ENCODE measurements around the gene IP6K2.

The IP6K2 gene

GRCh38 chr3:48680811-48681540, 36.0 kb downstream of the IP6K2 start:
- POLR2A ChIA-PET (ENCODE audit: low non-redundant PET): interaction anchor here (0.5 kb wide), 1 partner anchor 239 kb away, joined by 7 read pairs; no protein-coding TSS in a partner anchor
- no peak for DNase-seq (ENCODE audit: low spot score)
- CTCF ChIA-PET: no interaction called here
- no peak for TF ChIP-seq CTCF (conservative IDR thresholded peaks at IDR 0.05; ENCODE audit: low read depth)
- H3K27ac ChIP-seq: peak overlapping the region; percentile 13

- DNase-seq (ENCODE audit: low spot score): no peak
- POLR2A ChIA-PET (ENCODE audit: low non-redundant PET): no interaction called here
- peak overlapping the region; percentile 13 for H3K27ac ChIP-seq
- TF ChIP-seq CTCF (conservative IDR thresholded peaks at IDR 0.05; ENCODE audit: low read depth): no peak
- CTCF ChIA-PET: no interaction called here
Observed at GRCh38 chr3:48679411-48680391, 37.3 kb downstream of the IP6K2 start.

- ChIA-PET CTCF (no interaction called here), POLR2A (ENCODE audit: low non-redundant PET) (no interaction called here)
- DNase-seq (ENCODE audit: low spot score): no peak
- TF ChIP-seq CTCF (conservative IDR thresholded peaks at IDR 0.05; ENCODE audit: low read depth): no peak
- peak overlapping the region; percentile 13; the same call in 1 of the 2 replicates for H3K27ac ChIP-seq
Observed at GRCh38 chr3:48678566-48679380, 38.2 kb downstream of the IP6K2 start.

- CTCF ChIA-PET: no interaction called here
- H3K27ac ChIP-seq: peak overlapping the region; percentile 13
- TF ChIP-seq CTCF (conservative IDR thresholded peaks at IDR 0.05; ENCODE audit: low read depth): no peak
- DNase-seq (ENCODE audit: low spot score): no peak
- POLR2A ChIA-PET (ENCODE audit: low non-redundant PET): no interaction called here
Observed at GRCh38 chr3:48678056-48678455, 39.0 kb downstream of the IP6K2 start.

GRCh38 chr3:48674505-48674904, 42.5 kb downstream of the IP6K2 start:
- H3K27ac ChIP-seq: peak overlapping the region; percentile 12
- no peak for DNase-seq (ENCODE audit: low spot score)
- ChIA-PET CTCF (interaction anchor here (0.5 kb wide), 1 partner anchor 372 kb away, joined by 3 read pairs; no protein-coding TSS in a partner anchor), POLR2A (ENCODE audit: low non-redundant PET) (no interaction called here)
- no peak for TF ChIP-seq CTCF (conservative IDR thresholded peaks at IDR 0.05; ENCODE audit: low read depth)

- no peak for DNase-seq (ENCODE audit: low spot score)
- ChIA-PET POLR2A (ENCODE audit: low non-redundant PET) (no interaction called here), CTCF (no interaction called here)
- no peak for TF ChIP-seq CTCF (conservative IDR thresholded peaks at IDR 0.05; ENCODE audit: low read depth)
- no peak overlapping the region for H3K27ac ChIP-seq
Observed at GRCh38 chr3:48672522-48672921, 44.5 kb downstream of the IP6K2 start.
